GM18519 (cell line): ENCODE measurements around the gene VAV2.

Source experiments
- ATAC-seq: cut with Tn5 transposase; IDR thresholded peaks from one replicate; pipeline ENCODE4 v1.9.1; 2021; ENCODE audit warnings: mild to moderate bottlenecking, moderate library complexity; ENCODE audit not compliant: unreplicated experiment, low FRiP score

The VAV2 gene

GRCh38 chr9:133991964-133992779, at the start of gene VAV2:
VAV2 (minus strand) TSS chr9:133992324; CDS start chr9:133992278, 46 bp downstream.
- ATAC-seq, result no peak

- no peak for ATAC-seq
Measured at GRCh38 chr9:134041649-134041962, 49.5 kb upstream of the VAV2 start.

- no peak for ATAC-seq
Measured at GRCh38 chr9:134040781-134041648, 48.9 kb upstream of the VAV2 start.

GRCh38 chr9:134040176-134040565, 48.0 kb upstream of the VAV2 start:
- ATAC-seq, result no peak

GRCh38 chr9:134039386-134040175, 47.5 kb upstream of the VAV2 start:
- no peak for ATAC-seq

GRCh38 chr9:134037641-134038040, 45.5 kb upstream of the VAV2 start:
- ATAC-seq, result no peak

- ATAC-seq, result no peak
Measured at GRCh38 chr9:134036130-134036529, 44.0 kb upstream of the VAV2 start.

GRCh38 chr9:134035041-134036039, 43.2 kb upstream of the VAV2 start:
- no peak for ATAC-seq

- ATAC-seq, result no peak
Measured at GRCh38 chr9:134034215-134035040, 42.3 kb upstream of the VAV2 start.

- ATAC-seq, result no peak
Measured at GRCh38 chr9:134033516-134034214, 41.5 kb upstream of the VAV2 start.

- ATAC-seq, result no peak
Measured at GRCh38 chr9:134032456-134033222, 40.5 kb upstream of the VAV2 start.

GRCh38 chr9:134031783-134032182, 39.7 kb upstream of the VAV2 start:
- ATAC-seq, result no peak

GRCh38 chr9:134030821-134031470, 38.8 kb upstream of the VAV2 start:
- ATAC-seq, result no peak

GRCh38 chr9:134029248-134030226, 37.4 kb upstream of the VAV2 start:
- no peak for ATAC-seq

GRCh38 chr9:134028575-134029247, 36.6 kb upstream of the VAV2 start:
- no peak for ATAC-seq
